MG63 (cell line): ENCODE measurements around the gene TENM3. TPM values are rescaled to one million over a fixed set of nuclear protein-coding genes. Genes with fewer than 3 reads are reported as not detected.

ENCODE experiments used
- DNase-seq: peaks from one replicate; pipeline ENCODE4 v3.0.0-alpha.2; 2020
- H3K27me3 ChIP-seq: fragments of 250-450 bp; sonication (Bioruptor Pico); 2 replicates; pipeline ENCODE4 v1.5.1; 2020; ENCODE audit warnings: mild to moderate bottlenecking, moderate library complexity
- H3K36me3 ChIP-seq: fragments of 250-450 bp; sonication (Bioruptor Pico); 2 replicates; pipeline ENCODE4 v1.5.1; 2020; ENCODE audit warnings: mild to moderate bottlenecking, moderate library complexity
- H3K4me3 ChIP-seq: fragments of 250-450 bp; sonication (Bioruptor Pico); 2 replicates; pipeline ENCODE4 v1.5.1; 2020; ENCODE audit warnings: mild to moderate bottlenecking, moderate library complexity
- H3K9me3 ChIP-seq: fragments of 250-450 bp; sonication (Bioruptor Pico); 2 replicates; pipeline ENCODE4 v1.5.1; 2020; ENCODE audit warnings: mild to moderate bottlenecking, moderate library complexity
- total RNA-seq: library from RNA; depleted of rRNA; stranded (reverse); fragments of >200 nt; shearing (Covaris generic); gene quantifications from 2 replicates; pipeline ENCODE4 v1.2.3, GENCODE V29; 2014; ENCODE audit warnings: low replicate concordance

Gene TENM3
- total RNA-seq, 1 experiment from 2014 or later: 0.10 TPM

DNA sequence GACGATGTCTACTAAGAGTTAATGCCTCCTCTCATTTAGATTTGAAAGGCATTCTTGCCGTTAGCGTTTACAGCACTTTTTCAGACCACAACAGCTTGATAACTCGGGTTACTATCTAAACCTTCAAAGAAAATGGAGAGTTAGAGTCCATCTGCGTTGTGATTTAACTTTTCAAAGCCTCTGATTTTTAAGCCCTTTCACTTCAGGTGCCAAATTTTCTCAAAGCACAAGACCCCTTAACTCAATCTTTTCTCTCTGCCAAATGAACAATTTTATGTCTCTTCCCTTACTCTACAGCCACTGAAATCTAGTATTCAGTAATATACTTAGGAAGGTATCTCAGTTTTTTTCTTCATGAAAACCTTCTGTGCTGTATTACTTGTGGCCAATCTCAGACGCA is 310.5 kb downstream of the TENM3 start:
- no peaks in the 10 kb centered on the region for H3K27me3 ChIP-seq
- H3K36me3 ChIP-seq: no peaks in the 10 kb centered on the region
- H3K4me3 ChIP-seq: peak overlapping the region; percentile 32
- no peaks in the 10 kb centered on the region for H3K9me3 ChIP-seq
- no peak for DNase-seq

- H3K9me3 ChIP-seq: no peaks in the 10 kb centered on the region
- peak overlapping the region; percentile 32 for H3K4me3 ChIP-seq
- no peaks in the 10 kb centered on the region for H3K36me3 ChIP-seq
- DNase-seq: no peak
- H3K27me3 ChIP-seq: no peaks in the 10 kb centered on the region
Observed at GRCh38 chr4:182554736-182555135, 311.5 kb downstream of the TENM3 start.

GRCh38 chr4:182555997-182556418 is 312.8 kb downstream of the TENM3 start:
- no peaks in the 10 kb centered on the region for H3K9me3 ChIP-seq
- H3K27me3 ChIP-seq: no peaks in the 10 kb centered on the region
- no peak overlapping the region for H3K4me3 ChIP-seq
- DNase-seq: no peak
- no peaks in the 10 kb centered on the region for H3K36me3 ChIP-seq

- no peak for DNase-seq
- Histone ChIP-seq H3K4me3 (no peak overlapping the region), H3K27me3 (no peaks in the 10 kb centered on the region), H3K36me3 (no peaks in the 10 kb centered on the region), H3K9me3 (no peaks in the 10 kb centered on the region)
Observed at GRCh38 chr4:182556580-182556979, 313.4 kb downstream of the TENM3 start.

- no peaks in the 10 kb centered on the region for H3K36me3 ChIP-seq
- DNase-seq: no peak
Observed at GRCh38 chr4:182560358-182560757, 317.2 kb downstream of the TENM3 start.

DNA sequence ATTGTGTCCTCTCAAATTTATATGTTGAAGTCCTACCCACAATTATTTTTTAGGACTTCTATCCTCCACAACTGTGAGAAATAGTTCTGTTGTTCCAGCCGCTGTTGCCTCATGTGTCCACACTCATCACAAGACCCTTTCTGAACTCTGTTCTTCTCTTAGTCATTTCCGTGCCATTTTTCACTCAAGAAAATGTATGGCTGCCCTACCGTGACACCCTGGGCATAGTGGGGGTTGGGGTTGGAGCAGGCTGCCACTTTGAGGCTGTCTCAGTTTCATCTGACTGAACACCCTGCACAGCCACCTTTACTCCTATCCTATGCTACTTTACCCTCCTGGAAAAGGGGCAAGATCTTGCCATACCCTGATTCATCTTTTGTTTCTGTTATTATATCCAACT is 319.1 kb downstream of the TENM3 start:
- no peaks in the 10 kb centered on the region for H3K36me3 ChIP-seq
- H3K9me3 ChIP-seq: no peaks in the 10 kb centered on the region
- DNase-seq: no peak
- H3K27me3 ChIP-seq: no peaks in the 10 kb centered on the region
- no peak overlapping the region for H3K4me3 ChIP-seq

More at GRCh38 chr4:182560358-182560757, 317.2 kb downstream of the TENM3 start:
- Histone ChIP-seq H3K4me3 (no peak overlapping the region), H3K9me3 (no peaks in the 10 kb centered on the region), H3K27me3 (no peaks in the 10 kb centered on the region)

DNA sequence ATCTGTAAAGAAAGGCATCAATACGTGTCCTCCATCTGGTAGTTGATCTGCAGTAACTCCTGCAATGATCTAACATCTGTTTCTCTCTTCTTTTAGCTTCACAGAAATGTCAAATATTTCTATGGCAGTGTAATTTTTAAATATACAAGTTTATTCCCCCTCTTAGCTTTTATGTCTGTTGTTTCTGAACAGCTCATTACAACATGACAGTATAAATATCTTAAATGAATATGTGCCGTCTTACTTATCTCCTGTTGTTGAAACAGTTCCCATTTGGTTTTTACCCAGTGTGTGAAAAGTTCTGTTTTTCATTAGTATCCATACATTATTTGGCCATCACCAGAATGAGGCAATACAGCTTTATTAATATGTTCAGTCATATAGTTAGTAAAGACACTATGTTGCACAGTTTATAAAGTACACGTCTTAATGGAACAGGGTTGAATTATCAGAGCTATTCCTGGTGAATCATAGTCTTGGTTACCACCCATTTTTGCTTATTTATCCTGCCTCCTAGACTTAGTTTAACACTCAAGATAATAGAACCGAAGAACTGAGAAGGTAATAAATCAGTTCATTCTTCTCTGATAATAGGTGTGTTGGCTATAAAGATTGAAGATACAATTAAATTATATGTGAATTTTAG is 321.6 kb downstream of the TENM3 start:
- Histone ChIP-seq H3K27me3 (no peaks in the 10 kb centered on the region), H3K4me3 (no peak overlapping the region), H3K36me3 (no peaks in the 10 kb centered on the region), H3K9me3 (no peaks in the 10 kb centered on the region)
- DNase-seq: no peak

DNA sequence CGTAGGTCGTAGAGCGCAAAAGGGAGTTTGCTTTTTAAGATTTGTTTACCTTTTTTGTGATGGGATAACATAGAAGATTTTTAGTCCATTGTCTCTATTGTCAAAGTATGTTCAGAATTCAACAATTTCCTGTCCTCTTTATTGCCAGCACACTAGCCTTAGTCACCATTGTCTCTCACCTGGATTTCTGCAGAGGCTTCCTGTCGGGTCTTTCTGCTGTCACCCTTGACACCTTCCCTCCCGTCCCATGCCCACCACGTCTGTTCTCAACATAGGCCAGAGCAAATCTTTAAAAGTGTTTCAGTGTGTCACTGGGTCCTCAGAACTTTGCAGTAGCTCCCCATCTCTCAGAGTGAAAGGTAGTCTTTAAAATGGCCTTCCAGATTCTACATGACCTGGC is 323.9 kb downstream of the TENM3 start:
- H3K27me3 ChIP-seq: no peaks in the 10 kb centered on the region
- DNase-seq: no peak
- H3K9me3 ChIP-seq: no peaks in the 10 kb centered on the region
- no peaks in the 10 kb centered on the region for H3K36me3 ChIP-seq
- H3K4me3 ChIP-seq: no peak overlapping the region

GRCh38 chr4:182569561-182569960 is 326.4 kb downstream of the TENM3 start:
- Histone ChIP-seq H3K27me3 (no peaks in the 10 kb centered on the region), H3K4me3 (no peak overlapping the region), H3K36me3 (no peaks in the 10 kb centered on the region), H3K9me3 (no peaks in the 10 kb centered on the region)
- DNase-seq: no peak

GRCh38 chr4:182574706-182575105 is 331.5 kb downstream of the TENM3 start:
- Histone ChIP-seq H3K36me3 (no peaks in the 10 kb centered on the region), H3K9me3 (no peaks in the 10 kb centered on the region), H3K27me3 (no peaks in the 10 kb centered on the region), H3K4me3 (no peak overlapping the region)
- DNase-seq: no peak

DNA sequence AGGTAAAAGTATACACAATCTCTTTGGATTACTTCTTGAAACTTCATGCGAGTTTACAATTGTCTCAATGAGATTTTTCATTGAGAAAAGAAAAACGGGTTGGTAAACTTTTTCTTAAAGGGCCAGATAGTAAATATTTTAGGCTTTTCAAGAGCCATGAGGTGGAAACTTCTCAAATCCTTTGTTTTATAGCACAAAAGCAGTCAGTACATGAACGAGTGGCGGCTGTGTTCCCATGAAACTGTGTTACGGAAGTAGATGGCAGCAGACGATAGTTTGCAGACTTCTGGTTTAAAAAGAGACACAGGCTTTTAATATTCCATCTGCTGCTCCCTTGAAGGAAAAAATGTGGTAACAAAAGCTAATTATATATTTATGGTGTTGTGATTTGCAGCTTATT is 332.0 kb downstream of the TENM3 start:
- Histone ChIP-seq H3K4me3 (no peak overlapping the region), H3K27me3 (no peaks in the 10 kb centered on the region), H3K9me3 (no peaks in the 10 kb centered on the region), H3K36me3 (no peaks in the 10 kb centered on the region)
- no peak for DNase-seq

GRCh38 chr4:182576601-182577289 is 333.5 kb downstream of the TENM3 start:
- H3K4me3 ChIP-seq: no peak overlapping the region
- no peaks in the 10 kb centered on the region for H3K9me3 ChIP-seq
- no peaks in the 10 kb centered on the region for H3K36me3 ChIP-seq

GRCh38 chr4:182577411-182577810 is 334.2 kb downstream of the TENM3 start:
- no peak for DNase-seq
- H3K9me3 ChIP-seq: no peaks in the 10 kb centered on the region
- H3K4me3 ChIP-seq: no peak overlapping the region
- no peaks in the 10 kb centered on the region for H3K27me3 ChIP-seq
- H3K36me3 ChIP-seq: no peaks in the 10 kb centered on the region

More at GRCh38 chr4:182576601-182577289, 333.5 kb downstream of the TENM3 start:
- DNase-seq: no peak
- no peaks in the 10 kb centered on the region for H3K27me3 ChIP-seq

DNA sequence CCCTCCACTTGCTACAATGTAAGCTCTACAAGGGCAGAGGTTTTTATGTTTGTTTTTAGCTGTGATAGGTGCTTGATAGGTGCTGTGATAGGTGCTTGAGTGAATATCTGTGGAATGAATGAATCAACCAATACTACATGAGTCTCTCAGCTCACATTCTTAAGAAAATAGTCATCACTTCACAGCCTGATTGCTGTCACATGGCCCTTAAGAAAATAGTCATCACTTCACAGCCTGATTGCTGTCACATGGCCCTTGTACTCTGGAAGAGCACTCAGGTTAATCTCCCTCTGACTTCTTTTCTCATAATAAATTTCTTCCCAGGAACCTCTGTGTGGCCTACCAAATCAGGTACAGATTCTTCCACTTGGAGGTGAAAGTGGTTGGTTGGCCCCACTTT is 335.2 kb downstream of the TENM3 start:
- no peaks in the 10 kb centered on the region for H3K9me3 ChIP-seq
- no peak for DNase-seq
- H3K36me3 ChIP-seq: no peaks in the 10 kb centered on the region
- H3K27me3 ChIP-seq: no peaks in the 10 kb centered on the region
- H3K4me3 ChIP-seq: no peak overlapping the region

- Histone ChIP-seq H3K9me3 (no peaks in the 10 kb centered on the region), H3K4me3 (no peak overlapping the region), H3K36me3 (no peaks in the 10 kb centered on the region), H3K27me3 (no peaks in the 10 kb centered on the region)
- no peak for DNase-seq
Observed at GRCh38 chr4:182582245-182582644, 339.0 kb downstream of the TENM3 start.

GRCh38 chr4:182583703-182584415 is 340.7 kb downstream of the TENM3 start:
- H3K4me3 ChIP-seq: no peak overlapping the region

DNA sequence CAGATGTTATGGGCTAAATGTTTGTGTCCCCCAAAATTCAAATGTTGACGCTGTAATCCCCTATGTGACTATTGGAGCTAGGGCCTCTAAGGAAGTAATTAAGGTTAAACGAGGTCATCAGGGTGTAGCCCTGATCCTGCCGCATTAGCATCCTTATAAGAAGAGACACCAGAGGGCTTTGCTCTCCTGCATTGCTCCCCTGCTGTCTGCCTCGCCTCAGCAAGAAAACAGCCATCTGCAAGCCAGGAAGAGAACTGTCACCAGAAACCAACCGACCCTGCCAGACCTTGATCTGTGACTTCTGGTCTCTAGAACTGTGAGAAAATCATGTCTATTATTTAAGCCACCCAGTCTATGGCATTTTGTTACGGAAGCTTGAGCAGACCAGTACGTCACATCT is 342.1 kb downstream of the TENM3 start:
- no peaks in the 10 kb centered on the region for H3K36me3 ChIP-seq
- no peak for DNase-seq
- H3K9me3 ChIP-seq: no peaks in the 10 kb centered on the region
- H3K4me3 ChIP-seq: no peak overlapping the region
- no peaks in the 10 kb centered on the region for H3K27me3 ChIP-seq

More at GRCh38 chr4:182583703-182584415, 340.7 kb downstream of the TENM3 start:
- H3K9me3 ChIP-seq: no peaks in the 10 kb centered on the region
- no peaks in the 10 kb centered on the region for H3K27me3 ChIP-seq
- no peaks in the 10 kb centered on the region for H3K36me3 ChIP-seq
- DNase-seq: no peak
